GM21526 (cell line): ENCODE results near the gene ANKRD11.

ENCODE experiments used
- ATAC-seq: cut with Tn5 transposase; IDR thresholded peaks from one replicate; pipeline ENCODE4 v1.9.1; 2021; ENCODE audit warnings: moderate library complexity; ENCODE audit not compliant: unreplicated experiment, low FRiP score

ANKRD11 gene

DNA sequence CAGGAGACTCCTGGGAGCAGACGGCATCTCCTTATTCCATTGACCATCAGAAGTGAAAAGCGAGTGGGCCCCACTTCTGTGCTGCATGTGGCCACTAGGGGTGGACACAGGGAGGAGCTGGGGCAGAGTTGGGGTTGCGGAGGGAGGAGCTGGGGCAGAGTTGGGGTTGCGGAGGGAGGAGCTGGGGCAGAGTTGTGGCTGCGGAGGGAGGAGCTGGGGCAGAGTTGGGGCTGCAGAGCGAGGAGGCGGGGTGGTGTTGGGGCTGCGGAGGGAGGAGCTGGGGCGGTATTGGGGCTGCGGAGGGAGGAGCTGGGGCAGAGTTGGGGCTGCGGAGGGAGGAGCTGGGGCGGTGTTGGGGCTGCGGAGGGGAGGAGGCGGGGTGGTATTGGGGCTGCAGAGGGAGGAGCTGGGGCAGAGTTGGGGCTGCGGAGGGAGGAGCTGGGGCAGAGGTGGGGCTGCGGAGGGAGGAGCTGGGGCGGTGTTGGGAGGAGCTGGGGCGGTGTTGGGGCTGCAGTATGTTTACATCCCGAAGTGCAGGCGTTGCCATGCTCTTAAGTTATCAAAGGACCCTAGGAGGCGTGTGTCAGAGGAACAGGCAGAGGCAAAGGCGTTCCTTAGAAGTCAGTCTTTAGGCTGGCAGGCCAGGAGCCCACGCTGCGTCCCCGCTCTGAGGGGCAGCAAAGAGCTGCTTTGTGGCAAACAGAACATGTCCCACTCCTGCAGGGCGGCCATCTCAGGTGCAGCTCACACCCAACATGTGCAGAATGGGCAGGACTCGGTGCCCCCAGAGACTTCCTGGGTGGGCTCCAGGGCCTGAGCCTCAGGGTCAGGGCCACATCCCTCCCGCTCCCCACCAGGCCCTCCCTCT is 196.9 kb downstream of the ANKRD11 start:
- ATAC-seq = no peak

DNA sequence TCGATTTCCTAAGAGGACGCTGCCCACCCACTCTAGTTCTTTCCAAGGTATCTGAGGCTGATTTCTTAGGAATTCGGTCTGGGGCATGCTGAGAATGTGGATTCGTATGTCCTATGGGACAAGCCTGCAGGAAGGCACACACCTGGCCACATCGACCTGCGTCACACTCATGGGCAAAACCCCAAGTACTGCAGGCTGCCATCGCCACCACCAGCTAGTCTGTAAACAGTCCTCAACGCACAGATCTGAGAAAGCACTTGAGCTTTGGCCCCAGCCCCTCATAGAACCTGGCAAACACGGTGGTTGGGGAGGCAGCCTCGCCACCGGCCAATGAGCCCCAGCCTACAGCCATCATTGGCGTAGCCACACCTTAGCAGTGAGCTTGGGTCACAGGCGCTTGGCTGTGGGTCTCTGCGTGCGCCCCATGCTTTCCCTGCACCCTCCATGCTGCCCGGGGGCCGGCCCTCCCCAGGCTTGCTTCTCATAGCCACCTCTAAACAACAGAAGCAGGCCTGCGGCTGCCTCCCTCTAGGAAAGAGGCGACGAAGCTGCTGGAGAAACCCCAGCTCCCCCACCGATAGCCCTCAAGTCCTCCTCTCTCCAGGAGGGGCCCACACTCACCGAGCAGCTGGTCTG is 197.8 kb downstream of the ANKRD11 start:
- no peak for ATAC-seq

DNA sequence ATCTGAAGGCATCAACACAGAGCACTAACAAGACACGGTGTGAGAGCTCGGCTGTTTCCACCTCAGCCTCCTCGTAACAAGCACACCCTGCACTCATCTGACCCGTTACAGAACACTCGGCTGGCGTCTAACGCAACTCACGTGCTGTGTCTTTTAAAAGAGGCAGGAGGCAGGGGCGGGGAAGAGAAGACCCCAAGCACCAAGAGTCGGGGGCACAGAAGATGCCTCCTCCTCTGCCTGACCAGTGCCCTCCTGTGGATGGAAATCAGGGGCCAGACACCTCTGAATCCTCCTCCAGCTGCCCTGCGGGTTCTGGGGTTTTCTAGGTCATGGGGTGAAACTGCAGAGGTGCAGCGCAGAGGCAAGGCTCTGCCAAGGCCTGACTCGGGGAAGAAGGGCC is 198.6 kb downstream of the ANKRD11 start:
- no peak for ATAC-seq

DNA sequence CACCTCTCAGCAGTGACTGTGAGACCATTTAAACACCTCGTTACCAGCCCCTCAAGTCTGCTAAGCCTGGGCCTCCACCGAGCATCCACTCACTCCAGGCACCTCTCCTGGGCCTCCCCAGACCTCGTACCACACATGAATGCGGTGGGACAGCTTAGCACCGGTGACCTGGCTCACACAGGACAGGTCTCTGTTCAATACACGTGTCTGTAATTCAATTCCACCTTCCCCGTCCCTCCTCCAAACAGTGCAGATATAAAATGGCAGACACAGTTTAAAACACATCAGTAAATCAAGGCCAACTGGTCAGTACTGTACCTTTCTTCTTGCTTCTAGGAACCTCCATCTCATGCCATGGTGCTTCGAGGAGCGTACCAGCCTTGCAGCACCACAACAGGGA is 199.0 kb downstream of the ANKRD11 start:
- ATAC-seq = no peak

DNA sequence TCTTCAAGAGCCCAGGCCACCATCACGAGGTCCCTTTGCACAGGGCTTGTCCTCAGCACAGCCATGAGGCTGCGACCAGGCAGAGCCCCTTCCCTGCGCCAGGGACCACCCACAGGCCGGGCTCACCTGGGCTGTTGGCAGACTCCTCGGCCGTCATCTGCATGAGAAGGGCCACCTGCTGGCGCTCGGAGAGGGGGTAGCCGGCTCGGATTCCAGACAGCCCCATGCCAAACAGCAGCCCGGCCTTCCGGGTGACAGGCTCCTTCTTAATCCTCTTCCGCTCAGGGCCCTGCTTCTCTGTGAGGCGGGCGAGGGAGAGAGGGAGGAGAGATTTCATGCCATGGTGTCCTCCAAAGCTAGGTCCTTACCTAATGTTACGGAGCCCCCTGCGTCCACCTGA is 199.5 kb downstream of the ANKRD11 start:
- ATAC-seq = no peak

DNA sequence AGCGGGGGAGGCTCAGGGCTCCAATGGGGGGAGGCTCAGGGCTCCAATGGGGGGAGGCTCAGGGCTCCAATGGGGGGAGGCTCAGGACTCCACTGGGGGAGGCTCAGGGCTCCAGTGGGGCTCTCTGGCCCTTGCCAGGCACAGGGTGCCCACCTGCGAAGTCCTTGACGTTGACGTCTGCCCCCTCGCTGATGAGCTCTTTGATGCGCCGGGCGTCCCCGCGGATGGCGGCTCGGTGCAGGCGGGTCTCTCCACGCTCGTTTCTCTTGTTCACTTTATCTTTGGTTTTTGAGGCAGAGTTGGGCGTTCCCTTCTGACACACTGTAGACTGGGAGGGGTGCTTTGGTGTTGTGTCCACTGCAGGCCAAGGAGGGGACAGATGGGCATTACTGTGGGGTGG is 199.9 kb downstream of the ANKRD11 start:
- no peak for ATAC-seq

DNA sequence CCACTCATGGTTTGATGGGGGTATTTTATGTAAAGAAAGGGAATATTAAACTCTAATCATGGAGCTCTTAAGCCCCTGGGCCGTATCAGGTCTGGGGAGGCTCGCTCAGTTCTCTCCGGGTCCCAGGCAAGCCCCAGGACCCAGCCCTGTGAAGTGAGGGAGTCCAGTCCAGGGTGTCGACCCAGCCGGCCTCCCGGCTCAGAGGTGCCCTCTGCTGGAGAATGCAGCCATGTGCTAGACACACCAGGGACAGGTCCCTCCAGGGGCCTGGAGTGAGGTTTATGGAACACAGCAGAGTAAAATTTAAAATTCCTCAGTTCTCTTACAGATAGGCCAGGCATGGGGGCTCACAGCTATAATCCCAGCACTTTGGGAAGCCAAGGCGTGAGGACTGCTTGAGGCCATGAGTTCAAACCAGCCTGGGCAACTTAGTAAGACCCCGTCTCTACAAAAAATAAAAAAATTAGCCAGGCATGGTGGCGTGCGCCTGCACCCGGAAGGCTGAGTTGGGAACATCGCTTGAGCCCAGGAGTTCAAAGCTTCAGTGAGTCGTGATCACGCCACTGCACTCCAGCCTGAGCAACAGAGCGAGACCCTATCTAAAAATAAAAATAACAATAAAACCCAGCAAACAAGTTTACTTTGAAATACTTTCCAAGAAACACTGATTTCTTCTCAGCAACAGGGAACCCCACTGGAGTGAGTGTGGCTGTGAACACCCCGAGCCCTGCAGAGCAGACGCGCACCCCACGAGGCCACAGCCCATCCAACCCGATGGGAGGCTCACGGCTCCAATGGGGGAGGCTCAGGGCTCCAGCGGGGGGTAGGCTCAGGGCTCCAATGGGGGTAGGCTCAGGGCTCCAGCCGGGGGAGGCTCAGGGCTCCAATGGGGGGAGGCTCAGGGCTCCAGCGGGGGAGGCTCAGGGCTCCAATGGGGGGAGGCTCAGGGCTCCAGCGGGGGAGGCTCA is 200.6 kb downstream of the ANKRD11 start:
- no peak for ATAC-seq

DNA sequence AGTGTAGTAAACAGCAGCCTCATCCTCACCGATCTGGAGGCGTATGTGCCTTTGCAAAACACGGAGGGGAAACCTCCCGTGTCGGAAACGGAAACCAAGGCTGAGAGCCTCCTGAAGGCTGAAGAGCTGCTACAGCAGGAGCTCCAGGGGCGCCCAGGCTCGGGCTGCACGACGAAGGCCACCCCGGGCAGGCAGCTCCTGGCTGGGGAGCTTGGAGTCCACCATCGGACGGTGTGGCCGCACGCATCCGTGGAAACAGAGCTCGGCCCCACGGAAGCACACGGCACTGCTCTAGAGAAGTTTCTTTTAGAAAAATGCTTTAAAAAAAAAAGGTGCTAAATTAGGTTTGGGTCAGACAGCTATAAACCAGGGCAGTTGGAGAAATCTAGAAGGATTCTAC is 201.4 kb downstream of the ANKRD11 start:
- no peak for ATAC-seq

DNA sequence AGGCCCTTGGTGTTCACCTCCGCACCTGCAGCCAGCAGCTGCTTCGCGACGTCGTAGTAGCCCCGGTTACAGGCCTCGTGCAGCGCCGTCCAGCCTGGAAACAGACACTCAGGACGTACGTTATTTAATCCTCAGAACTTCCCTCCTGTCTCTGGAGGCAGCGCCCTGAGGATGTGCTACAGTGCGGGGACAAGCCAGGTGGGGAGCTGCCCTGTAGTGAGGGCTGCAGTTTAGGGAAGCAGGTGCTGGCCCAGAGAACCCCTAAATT is 201.8 kb downstream of the ANKRD11 start:
- ATAC-seq = no peak

DNA sequence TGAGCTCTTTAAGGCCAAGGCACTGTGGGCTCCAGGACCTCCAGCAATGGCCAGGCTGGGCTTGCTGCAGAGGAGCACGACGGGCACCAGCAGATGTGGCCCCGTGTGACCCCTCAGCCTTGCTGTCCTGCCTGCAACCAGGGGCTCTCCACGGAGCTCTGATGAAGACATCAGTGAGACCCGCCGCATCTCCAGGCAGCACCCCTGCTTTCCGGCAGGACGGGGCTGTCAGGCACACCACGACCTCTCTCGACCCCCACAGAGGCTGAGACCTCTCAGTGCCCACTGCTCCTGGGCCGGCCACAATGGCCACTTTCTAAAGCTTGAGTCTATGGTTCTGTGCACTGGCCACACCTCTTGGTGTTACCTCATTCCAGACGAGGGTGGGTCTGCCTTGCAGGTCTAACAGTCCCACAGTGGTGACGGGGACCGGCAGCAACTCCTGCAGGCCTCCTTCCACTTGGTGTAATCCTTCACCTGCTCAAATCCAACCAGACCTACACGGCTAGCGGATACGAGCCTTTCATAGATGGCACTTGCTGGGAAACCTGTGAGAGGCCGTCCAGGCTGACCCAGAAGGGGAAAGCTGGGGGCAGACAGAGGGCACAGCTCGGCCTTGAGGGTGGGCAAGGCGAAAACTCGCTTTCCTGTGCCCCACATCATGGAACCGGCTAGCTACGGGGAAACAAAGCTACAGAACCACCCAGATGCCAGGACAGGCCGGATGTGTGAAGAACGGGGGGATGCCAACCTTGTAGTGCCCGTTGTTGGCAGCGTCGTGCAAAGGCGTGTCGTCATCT is 202.4 kb downstream of the ANKRD11 start:
- ATAC-seq = no peak

DNA sequence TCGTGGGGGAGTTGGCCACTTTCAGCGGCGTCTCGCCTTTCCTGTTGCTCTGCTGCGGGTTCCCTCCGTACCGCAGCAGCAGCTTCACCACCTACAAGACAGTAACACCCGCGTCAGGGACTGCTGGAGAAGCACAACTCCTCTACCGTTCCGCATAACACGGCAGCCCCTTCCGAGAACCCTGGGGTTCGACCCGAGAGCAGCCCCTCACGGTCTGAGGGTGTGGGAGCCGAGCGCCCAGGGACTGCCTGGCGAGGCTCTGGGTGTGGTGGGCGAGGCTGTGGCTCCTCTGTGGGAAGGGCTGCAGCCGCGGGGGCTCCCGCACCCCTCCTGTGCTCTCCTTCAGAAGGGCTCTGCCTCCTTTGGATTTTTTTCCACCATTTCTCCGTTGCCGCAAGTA is 204.3 kb downstream of the ANKRD11 start:
- no peak for ATAC-seq

DNA sequence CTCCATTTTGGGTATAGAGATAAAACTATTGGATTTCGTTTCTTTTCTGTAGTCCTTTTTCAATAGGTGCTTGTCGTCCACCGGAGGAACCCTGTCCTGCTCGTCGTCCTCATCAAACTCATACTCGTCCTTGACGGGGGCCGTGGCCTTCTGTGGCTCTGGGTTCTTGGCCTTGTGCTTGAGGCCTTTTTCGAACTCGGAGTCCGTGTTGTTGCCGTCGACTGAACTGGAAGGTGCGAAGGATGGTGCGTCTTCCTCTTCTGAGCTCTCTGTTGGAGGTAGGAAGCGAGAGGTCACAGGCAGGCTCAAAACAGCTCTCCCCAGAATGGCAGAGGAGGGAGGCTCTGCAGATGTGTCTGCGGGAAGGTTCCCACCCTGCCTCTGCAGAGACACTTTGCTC is 205.0 kb downstream of the ANKRD11 start:
- ATAC-seq = no peak

DNA sequence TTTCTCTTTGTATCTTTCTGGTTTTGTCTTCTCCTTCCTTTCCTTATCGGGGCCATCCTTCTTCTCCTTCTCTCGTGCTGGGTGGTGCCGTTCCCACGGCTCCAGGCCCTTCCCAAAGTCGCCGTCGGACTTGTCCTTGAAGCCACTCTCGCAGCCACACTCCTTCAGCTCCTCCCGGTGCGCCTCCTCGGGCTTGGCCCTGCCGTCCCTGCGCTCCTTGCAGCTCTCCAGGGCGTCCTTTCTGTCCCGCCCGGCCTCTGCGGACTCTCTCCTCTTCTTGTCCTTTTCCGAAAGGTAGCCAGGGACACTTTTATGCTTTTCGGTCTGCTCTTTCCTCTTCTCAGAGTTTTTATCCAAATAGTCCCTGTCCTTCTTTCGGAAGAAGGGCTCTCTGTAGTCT is 206.9 kb downstream of the ANKRD11 start:
- no peak for ATAC-seq

DNA sequence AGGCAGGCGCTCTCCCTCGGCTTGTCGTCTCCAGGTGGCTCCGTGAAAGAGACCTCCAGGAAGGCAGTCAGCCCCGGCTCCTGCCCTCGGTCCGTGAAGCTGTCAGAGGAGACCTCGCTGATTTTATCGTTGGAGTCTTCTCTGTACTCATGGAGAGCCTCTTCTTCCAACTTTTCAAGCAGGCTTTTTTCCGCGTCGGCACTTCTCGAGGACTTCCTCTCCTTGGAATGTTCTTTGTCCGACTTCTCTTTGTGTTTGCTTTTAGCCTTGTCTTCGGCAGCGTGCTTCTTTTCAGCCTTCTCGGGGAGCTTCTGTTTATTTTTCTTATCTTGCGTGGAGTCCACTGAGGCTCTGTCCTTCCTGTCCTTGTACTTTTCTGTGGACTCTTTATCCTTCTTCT is 207.8 kb downstream of the ANKRD11 start:
- no peak for ATAC-seq

DNA sequence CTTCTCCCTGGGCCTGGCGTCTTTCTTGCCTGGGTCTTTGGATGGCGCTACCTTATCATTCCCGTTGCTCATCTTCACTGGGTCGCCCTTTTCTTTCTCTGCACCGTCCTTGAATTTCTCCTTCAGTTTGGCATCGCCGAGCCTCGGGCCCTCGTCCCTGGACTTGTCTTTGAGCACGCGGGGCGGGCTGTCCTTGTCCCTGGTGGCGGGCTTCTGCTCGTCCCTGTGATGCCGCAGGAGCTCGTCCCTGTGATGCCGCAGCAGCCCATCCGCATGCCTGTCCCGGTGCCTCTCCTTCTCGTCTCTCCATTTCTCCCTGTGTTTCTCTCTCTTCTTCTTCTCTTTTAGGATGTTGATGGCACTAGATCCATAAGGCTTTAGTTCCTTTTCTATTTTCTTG is 208.5 kb downstream of the ANKRD11 start:
- ATAC-seq = no peak

DNA sequence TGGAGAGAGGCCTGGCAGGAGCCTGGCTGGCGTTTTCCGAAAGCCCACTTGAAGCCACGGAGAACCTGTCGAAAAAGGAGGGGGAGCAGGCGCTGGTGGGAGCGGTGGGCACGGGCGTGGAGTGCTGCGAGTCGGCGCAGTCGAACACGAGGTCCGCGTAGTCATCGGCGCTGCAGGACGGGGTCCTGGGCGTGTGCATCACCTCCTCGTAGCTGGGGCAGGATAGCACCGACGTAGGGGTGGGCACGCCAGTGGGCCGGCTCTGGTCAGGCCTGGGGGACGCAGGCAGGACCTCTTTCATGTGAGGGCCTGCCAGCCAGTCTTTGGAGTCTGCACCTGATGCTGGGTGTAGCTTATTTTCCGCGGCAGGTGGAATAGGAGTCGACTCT is 209.2 kb downstream of the ANKRD11 start:
- ATAC-seq = no peak

DNA sequence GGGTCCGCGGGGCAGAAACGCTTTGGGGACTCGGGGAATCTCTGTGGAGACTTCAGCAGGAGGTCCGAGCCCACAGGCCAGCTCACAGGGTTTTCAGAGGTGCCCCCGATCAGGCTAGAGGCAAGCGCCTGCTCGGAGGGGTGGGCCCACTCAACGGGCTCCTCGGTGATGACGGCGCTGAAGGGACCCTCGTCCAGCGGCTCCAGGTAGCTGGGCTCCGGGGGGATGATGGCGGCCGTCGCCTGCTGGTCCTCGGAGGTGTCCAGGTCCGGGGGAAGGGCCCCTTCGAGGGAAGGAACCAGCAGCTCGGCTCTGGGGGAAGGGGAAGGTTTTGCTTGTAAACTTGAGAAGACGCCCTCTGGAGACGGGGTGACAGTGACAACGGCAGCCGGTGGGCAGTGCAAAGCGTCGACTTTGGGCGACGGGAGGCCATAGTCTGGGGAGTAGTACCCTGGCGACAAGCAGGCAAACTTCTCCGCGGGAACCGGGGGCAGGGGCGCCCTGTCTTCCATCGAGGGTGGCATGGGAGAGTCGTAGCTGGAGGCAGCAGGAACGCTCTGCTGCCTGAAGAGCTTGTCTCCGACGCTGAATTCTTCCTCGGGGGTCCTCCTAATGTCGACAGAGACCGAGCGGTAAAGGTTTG is 209.7 kb downstream of the ANKRD11 start:
- no peak for ATAC-seq

DNA sequence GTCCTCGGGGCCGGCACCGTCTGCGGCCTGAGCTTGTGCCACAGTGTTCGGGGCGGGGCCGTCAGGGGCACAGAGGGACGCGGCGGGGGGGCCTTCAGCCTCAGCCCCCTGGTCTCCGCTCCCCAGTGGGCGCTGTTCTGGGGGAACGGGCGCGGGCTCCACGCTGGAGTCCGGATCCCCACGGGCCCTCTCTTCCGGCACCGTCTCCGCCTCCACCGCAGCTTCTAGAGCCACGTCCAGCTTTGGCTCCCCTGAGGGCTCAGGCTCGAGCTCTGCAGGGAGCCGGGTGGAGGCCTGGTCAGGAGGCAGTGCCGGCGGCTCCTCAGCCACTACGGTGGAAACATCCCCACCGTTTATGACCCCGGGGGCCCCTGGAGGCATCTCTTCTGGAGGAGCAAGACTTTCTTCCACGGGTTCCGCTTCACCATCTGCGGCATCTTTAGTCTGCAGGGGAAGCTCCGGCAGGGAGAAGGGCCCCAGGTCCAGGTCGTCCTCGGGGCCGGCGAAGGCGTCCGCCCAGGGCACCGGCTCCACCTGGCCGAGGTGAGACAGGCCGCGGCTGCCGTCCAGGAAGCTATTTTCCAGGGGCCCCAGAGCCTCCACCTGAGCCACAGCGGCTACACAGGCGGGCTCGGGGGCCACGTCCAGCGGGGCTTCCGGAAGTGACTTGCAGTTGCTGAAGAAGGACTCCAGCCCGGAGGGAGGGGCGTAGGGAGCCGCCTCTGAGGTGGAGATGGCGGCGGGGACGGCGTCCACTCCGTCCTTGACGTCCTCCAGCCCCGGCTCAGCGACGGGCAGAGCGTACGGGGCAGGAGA is 210.5 kb downstream of the ANKRD11 start:
- no peak for ATAC-seq
